GM23338 (cell line): ENCODE measurements around the gene CIART.

Experiments
- CREB1 ChIP-seq: fragments of 250-450 bp; sonication (Bioruptor Pico); IDR thresholded peaks from 2 replicates; pipeline ENCODE4 v1.5.0; 2020; ENCODE audit warnings: low read depth, mild to moderate bottlenecking, moderate library complexity
- EZH2 ChIP-seq: fragments of 200-600 bp; sonication (generic); IDR thresholded peaks from one replicate; pipeline ENCODE4 v1.8.0; 2017; ENCODE audit warnings: antibody characterized with exemption, mild to moderate bottlenecking, low read depth; ENCODE audit not compliant: unreplicated experiment
- EZH2phosphoT487 ChIP-seq: fragments of 200-600 bp; sonication (generic); IDR thresholded peaks from one replicate; pipeline ENCODE4 v1.8.1; 2018; ENCODE audit warnings: antibody characterized with exemption; ENCODE audit not compliant: unreplicated experiment
- JUNB ChIP-seq: IDR thresholded peaks from one replicate; pipeline ENCODE4 v1.6.1; 2016; ENCODE audit warnings: antibody characterized with exemption; ENCODE audit not compliant: unreplicated experiment
- NANOG ChIP-seq: IDR thresholded peaks from 2 replicates; pipeline ENCODE4 v1.6.1; 2016; ENCODE audit warnings: antibody characterized with exemption, borderline replicate concordance
- POLR2AphosphoS5 ChIP-seq: IDR thresholded peaks from 2 replicates; pipeline ENCODE4 v1.6.1; 2016; ENCODE audit warnings: antibody characterized with exemption, low read depth
- ZNF114 ChIP-seq: fragments of 250-450 bp; sonication (Bioruptor Pico); IDR thresholded peaks from 2 replicates; pipeline ENCODE4 v1.5.0; 2020; ENCODE audit warnings: mild to moderate bottlenecking, moderate library complexity
- ZNF331 ChIP-seq: fragments of 250-450 bp; sonication (Bioruptor Pico); IDR thresholded peaks from 2 replicates; pipeline ENCODE4 v1.5.0; 2020; ENCODE audit warnings: low read depth, mild to moderate bottlenecking, moderate library complexity
- TF ChIP-seq, protein P1 (sequence below), 2 experiments: fragments of 200-600 bp in 1 of 2; sonication (generic) in 1 of 2; conservative IDR thresholded peaks; 2 replicates each; pipeline versions ENCODE4 v1.5.1 to v1.6.1; 2016 to 2017; ENCODE audit warnings: antibody characterized with exemption in 2 of 2, low read depth in 2 of 2, mild to moderate bottlenecking in 2 of 2, moderate library complexity in 1 of 2
- TF ChIP-seq, protein P2 (sequence below): IDR thresholded peaks from one replicate; pipeline ENCODE4 v1.6.1; 2018; ENCODE audit warnings: antibody characterized with exemption; ENCODE audit not compliant: unreplicated experiment
- TF ChIP-seq, protein P3 (sequence below): IDR thresholded peaks from 2 replicates; pipeline ENCODE4 v1.6.1; 2016; ENCODE audit warnings: antibody characterized with exemption
- TF ChIP-seq, protein P4 (sequence below): fragments of 250-450 bp; sonication (Bioruptor Pico); IDR thresholded peaks from 2 replicates; pipeline ENCODE4 v1.5.0; 2020; ENCODE audit warnings: mild to moderate bottlenecking, moderate library complexity

DNA sequence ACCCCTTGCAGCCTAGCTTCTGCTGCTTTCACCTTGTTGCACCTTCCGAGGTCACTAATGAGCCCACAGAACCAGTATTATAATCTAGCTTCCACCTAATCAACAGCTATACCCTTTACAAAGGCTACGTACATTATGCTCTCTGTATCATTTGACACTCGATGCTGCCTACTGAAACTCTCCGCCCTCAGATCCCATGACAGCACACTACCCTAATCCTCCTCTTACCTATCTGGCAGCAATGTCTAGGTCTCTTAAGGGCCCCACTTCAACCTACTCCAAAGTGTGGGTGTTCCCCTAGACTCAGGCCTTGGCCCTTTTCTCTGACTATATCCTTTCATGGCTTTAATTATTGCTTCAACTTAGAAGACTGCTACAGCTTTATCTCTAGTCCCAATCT is 6.5 kb downstream of the CIART start:
- TF ChIP-seq, protein P1, sequence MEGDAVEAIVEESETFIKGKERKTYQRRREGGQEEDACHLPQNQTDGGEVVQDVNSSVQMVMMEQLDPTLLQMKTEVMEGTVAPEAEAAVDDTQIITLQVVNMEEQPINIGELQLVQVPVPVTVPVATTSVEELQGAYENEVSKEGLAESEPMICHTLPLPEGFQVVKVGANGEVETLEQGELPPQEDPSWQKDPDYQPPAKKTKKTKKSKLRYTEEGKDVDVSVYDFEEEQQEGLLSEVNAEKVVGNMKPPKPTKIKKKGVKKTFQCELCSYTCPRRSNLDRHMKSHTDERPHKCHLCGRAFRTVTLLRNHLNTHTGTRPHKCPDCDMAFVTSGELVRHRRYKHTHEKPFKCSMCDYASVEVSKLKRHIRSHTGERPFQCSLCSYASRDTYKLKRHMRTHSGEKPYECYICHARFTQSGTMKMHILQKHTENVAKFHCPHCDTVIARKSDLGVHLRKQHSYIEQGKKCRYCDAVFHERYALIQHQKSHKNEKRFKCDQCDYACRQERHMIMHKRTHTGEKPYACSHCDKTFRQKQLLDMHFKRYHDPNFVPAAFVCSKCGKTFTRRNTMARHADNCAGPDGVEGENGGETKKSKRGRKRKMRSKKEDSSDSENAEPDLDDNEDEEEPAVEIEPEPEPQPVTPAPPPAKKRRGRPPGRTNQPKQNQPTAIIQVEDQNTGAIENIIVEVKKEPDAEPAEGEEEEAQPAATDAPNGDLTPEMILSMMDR (conservative IDR thresholded peaks at IDR 0.05; ENCODE audit: low read depth in 2 of 2): no peak
- TF ChIP-seq EZH2phosphoT487 (no peak), JUNB (no peak), CREB1 (CRISPR knock-in tag) (no peak), EZH2 (no peak), ZNF331 (no peak), POLR2AphosphoS5 (no peak), NANOG (no peak), ZNF114 (no peak)
- TF ChIP-seq, protein P2, sequence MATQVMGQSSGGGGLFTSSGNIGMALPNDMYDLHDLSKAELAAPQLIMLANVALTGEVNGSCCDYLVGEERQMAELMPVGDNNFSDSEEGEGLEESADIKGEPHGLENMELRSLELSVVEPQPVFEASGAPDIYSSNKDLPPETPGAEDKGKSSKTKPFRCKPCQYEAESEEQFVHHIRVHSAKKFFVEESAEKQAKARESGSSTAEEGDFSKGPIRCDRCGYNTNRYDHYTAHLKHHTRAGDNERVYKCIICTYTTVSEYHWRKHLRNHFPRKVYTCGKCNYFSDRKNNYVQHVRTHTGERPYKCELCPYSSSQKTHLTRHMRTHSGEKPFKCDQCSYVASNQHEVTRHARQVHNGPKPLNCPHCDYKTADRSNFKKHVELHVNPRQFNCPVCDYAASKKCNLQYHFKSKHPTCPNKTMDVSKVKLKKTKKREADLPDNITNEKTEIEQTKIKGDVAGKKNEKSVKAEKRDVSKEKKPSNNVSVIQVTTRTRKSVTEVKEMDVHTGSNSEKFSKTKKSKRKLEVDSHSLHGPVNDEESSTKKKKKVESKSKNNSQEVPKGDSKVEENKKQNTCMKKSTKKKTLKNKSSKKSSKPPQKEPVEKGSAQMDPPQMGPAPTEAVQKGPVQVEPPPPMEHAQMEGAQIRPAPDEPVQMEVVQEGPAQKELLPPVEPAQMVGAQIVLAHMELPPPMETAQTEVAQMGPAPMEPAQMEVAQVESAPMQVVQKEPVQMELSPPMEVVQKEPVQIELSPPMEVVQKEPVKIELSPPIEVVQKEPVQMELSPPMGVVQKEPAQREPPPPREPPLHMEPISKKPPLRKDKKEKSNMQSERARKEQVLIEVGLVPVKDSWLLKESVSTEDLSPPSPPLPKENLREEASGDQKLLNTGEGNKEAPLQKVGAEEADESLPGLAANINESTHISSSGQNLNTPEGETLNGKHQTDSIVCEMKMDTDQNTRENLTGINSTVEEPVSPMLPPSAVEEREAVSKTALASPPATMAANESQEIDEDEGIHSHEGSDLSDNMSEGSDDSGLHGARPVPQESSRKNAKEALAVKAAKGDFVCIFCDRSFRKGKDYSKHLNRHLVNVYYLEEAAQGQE: no peak
- TF ChIP-seq, protein P3, sequence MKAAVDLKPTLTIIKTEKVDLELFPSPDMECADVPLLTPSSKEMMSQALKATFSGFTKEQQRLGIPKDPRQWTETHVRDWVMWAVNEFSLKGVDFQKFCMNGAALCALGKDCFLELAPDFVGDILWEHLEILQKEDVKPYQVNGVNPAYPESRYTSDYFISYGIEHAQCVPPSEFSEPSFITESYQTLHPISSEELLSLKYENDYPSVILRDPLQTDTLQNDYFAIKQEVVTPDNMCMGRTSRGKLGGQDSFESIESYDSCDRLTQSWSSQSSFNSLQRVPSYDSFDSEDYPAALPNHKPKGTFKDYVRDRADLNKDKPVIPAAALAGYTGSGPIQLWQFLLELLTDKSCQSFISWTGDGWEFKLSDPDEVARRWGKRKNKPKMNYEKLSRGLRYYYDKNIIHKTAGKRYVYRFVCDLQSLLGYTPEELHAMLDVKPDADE: no peak
- TF ChIP-seq, protein P4, sequence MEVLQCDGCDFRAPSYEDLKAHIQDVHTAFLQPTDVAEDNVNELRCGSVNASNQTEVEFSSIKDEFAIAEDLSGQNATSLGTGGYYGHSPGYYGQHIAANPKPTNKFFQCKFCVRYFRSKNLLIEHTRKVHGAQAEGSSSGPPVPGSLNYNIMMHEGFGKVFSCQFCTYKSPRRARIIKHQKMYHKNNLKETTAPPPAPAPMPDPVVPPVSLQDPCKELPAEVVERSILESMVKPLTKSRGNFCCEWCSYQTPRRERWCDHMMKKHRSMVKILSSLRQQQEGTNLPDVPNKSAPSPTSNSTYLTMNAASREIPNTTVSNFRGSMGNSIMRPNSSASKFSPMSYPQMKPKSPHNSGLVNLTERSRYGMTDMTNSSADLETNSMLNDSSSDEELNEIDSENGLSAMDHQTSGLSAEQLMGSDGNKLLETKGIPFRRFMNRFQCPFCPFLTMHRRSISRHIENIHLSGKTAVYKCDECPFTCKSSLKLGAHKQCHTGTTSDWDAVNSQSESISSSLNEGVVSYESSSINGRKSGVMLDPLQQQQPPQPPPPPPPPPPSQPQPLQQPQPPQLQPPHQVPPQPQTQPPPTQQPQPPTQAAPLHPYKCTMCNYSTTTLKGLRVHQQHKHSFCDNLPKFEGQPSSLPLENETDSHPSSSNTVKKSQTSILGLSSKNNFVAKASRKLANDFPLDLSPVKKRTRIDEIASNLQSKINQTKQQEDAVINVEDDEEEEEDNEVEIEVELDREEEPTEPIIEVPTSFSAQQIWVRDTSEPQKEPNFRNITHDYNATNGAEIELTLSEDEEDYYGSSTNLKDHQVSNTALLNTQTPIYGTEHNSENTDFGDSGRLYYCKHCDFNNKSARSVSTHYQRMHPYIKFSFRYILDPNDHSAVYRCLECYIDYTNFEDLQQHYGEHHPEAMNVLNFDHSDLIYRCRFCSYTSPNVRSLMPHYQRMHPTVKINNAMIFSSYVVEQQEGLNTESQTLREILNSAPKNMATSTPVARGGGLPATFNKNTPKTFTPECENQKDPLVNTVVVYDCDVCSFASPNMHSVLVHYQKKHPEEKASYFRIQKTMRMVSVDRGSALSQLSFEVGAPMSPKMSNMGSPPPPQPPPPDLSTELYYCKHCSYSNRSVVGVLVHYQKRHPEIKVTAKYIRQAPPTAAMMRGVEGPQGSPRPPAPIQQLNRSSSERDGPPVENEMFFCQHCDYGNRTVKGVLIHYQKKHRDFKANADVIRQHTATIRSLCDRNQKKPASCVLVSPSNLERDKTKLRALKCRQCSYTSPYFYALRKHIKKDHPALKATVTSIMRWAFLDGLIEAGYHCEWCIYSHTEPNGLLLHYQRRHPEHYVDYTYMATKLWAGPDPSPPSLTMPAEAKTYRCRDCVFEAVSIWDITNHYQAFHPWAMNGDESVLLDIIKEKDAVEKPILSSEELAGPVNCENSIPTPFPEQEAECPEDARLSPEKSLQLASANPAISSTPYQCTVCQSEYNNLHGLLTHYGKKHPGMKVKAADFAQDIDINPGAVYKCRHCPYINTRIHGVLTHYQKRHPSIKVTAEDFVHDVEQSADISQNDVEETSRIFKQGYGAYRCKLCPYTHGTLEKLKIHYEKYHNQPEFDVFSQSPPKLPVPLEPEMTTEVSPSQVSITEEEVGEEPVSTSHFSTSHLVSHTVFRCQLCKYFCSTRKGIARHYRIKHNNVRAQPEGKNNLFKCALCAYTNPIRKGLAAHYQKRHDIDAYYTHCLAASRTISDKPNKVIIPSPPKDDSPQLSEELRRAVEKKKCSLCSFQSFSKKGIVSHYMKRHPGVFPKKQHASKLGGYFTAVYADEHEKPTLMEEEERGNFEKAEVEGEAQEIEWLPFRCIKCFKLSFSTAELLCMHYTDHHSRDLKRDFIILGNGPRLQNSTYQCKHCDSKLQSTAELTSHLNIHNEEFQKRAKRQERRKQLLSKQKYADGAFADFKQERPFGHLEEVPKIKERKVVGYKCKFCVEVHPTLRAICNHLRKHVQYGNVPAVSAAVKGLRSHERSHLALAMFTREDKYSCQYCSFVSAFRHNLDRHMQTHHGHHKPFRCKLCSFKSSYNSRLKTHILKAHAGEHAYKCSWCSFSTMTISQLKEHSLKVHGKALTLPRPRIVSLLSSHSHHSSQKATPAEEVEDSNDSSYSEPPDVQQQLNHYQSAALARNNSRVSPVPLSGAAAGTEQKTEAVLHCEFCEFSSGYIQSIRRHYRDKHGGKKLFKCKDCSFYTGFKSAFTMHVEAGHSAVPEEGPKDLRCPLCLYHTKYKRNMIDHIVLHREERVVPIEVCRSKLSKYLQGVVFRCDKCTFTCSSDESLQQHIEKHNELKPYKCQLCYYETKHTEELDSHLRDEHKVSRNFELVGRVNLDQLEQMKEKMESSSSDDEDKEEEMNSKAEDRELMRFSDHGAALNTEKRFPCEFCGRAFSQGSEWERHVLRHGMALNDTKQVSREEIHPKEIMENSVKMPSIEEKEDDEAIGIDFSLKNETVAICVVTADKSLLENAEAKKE (CRISPR knock-in tag): no peak
